RWPE2 (cell line): ENCODE data around the gene APIP.

ENCODE experiments used
- ATAC-seq: fragments of 200-7000 bp; cut with Tn5 transposase; 3 replicates; pipeline ENCODE4 v1.9.1; 2021; ENCODE audit warnings: low read depth
- DNase-seq: peaks from one replicate; pipeline ENCODE4 v3.0.0-alpha.2; 2020; ENCODE audit warnings: low spot score
- H3K27ac ChIP-seq: fragments of 450-650 bp; 2 replicates; pipeline ENCODE4 v1.5.1; 2017; ENCODE audit warnings: mild to moderate bottlenecking; ENCODE audit not compliant: poor library complexity, severe bottlenecking
- H3K27me3 ChIP-seq: fragments of 250-450 bp; sonication (Bioruptor Pico); 2 replicates; pipeline ENCODE4 v1.5.1; 2021; ENCODE audit warnings: mild to moderate bottlenecking, moderate library complexity; ENCODE audit not compliant: insufficient read depth, poor library complexity, severe bottlenecking
- H3K36me3 ChIP-seq: fragments of 250-450 bp; sonication (Bioruptor Pico); 2 replicates; pipeline ENCODE4 v1.5.1; 2020; ENCODE audit warnings: low read depth, mild to moderate bottlenecking, moderate library complexity
- H3K4me1 ChIP-seq: fragments of 250-450 bp; sonication (Bioruptor Pico); 2 replicates; pipeline ENCODE4 v1.5.1; 2021; ENCODE audit warnings: mild to moderate bottlenecking, moderate library complexity; ENCODE audit not compliant: insufficient read depth, poor library complexity, severe bottlenecking
- H3K4me3 ChIP-seq: fragments of 250-450 bp; sonication (Bioruptor Pico); 2 replicates; pipeline ENCODE4 v1.5.1; 2021; ENCODE audit warnings: mild to moderate bottlenecking, moderate library complexity; ENCODE audit not compliant: severe bottlenecking
- H3K9me3 ChIP-seq: fragments of 250-450 bp; sonication (Bioruptor Pico); 2 replicates; pipeline ENCODE4 v1.5.1; 2021; ENCODE audit warnings: mild to moderate bottlenecking, moderate library complexity; ENCODE audit not compliant: severe bottlenecking
- TF ChIP-seq, protein P1 (sequence below): fragments of 450-650 bp; IDR thresholded peaks from one replicate; pipeline ENCODE4 v1.5.1; 2017; ENCODE audit warnings: mild to moderate bottlenecking, moderate library complexity; ENCODE audit not compliant: poor library complexity, severe bottlenecking

APIP gene

DNA sequence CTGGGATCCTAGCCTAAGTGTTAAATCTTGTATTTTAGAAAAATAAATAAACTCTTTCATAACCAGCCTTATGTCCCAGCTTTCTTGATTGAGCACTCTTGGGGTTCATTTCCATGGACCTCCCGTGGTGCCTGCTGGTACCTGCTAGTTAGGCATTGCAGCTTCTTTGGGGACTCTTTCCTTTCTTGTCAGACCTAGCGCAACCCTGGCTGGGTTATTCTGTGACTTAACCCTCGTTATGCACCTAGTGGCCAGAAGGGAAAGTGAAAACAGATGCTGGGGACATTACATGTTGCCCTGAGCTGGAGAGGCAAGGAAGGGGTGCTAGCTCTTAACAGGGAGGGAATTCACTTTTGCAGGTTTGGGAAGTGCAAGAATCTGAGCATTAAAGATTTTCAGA is 46.8 kb downstream of the APIP start:
- DNase-seq (no peak), ATAC-seq (no peak)
- Histone ChIP-seq H3K4me1 (no peaks in the 10 kb centered on the region), H3K27me3 (no peaks in the 10 kb centered on the region), H3K27ac (no peak overlapping the region), H3K9me3 (no peaks in the 10 kb centered on the region), H3K4me3 (no peak overlapping the region), H3K36me3 (no peaks in the 10 kb centered on the region)
- TF ChIP-seq, protein P1, sequence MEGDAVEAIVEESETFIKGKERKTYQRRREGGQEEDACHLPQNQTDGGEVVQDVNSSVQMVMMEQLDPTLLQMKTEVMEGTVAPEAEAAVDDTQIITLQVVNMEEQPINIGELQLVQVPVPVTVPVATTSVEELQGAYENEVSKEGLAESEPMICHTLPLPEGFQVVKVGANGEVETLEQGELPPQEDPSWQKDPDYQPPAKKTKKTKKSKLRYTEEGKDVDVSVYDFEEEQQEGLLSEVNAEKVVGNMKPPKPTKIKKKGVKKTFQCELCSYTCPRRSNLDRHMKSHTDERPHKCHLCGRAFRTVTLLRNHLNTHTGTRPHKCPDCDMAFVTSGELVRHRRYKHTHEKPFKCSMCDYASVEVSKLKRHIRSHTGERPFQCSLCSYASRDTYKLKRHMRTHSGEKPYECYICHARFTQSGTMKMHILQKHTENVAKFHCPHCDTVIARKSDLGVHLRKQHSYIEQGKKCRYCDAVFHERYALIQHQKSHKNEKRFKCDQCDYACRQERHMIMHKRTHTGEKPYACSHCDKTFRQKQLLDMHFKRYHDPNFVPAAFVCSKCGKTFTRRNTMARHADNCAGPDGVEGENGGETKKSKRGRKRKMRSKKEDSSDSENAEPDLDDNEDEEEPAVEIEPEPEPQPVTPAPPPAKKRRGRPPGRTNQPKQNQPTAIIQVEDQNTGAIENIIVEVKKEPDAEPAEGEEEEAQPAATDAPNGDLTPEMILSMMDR: peak; percentile 7

DNA sequence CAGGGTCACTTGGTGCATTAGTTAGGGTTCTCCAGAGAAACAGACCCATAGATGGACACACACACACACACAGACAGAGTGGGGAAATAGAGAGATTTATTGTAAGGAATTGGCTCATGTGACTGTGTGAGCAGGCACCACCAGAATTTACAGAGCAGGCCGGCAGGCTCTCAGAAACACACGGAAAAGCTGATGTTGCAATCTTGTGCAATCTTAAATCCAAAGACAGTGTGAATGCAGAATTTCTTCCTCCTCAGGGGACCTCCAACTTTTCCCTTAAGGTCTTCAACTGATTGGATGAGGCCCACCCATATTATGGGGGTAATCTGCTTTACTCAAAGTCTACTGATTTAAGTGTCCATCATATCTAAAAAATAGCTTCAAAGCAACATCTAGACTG is 49.8 kb downstream of the APIP start:
- TF ChIP-seq, protein P1: no peak
- no peak for DNase-seq
- Histone ChIP-seq H3K36me3 (no peaks in the 10 kb centered on the region), H3K4me1 (no peaks in the 10 kb centered on the region), H3K27me3 (no peaks in the 10 kb centered on the region), H3K9me3 (no peaks in the 10 kb centered on the region), H3K27ac (no peak overlapping the region), H3K4me3 (no peak overlapping the region)
- no peak for ATAC-seq

DNA sequence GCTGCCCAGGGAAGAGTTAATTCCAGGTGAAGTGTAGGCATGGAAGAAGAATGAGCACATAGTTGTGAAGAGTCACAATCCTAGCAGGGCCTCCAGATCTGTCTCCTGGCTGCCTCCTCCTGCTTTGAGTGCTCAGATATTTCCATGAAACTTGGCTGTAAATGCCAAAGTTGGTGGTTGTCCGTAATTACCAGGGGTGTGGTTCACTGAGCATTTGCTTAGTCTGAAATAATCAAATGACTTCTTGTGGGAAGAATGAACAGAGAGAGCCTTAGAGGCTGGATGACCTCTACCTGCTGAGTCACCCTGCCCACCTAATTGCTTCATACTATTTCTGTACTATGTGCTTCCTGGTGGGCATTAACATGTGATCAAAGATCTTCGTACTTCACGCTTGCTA is 50.9 kb downstream of the APIP start:
- H3K27me3 ChIP-seq: no peaks in the 10 kb centered on the region
- no peaks in the 10 kb centered on the region for H3K36me3 ChIP-seq
- ATAC-seq (no peak), DNase-seq (no peak)
- no peaks in the 10 kb centered on the region for H3K9me3 ChIP-seq
- H3K27ac ChIP-seq: no peak overlapping the region
- TF ChIP-seq, protein P1: no peak
- H3K4me1 ChIP-seq: no peaks in the 10 kb centered on the region
- H3K4me3 ChIP-seq: no peak overlapping the region

DNA sequence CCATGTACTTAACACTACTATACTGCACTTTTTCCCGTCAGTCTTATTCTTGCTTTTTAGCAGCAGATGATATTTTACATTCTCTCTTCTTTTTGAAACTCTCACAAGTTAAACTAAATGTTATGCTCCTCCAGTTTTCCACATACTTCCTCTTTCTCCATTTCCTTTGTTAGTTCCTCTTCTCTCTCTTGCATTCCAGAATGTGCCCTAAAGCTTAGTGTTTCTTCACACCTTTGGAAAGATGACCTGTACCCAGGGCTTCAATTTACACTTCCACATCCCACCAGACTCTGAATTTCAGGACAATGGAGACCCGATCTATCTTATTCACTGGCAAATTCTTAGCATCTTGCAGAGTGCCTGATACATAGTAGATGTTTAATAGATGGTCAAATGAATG is 51.8 kb downstream of the APIP start:
- Histone ChIP-seq H3K27ac (no peak overlapping the region), H3K4me3 (no peak overlapping the region), H3K4me1 (peaks cover 3% of the 10 kb centered on the region), H3K36me3 (no peaks in the 10 kb centered on the region), H3K9me3 (no peaks in the 10 kb centered on the region), H3K27me3 (no peaks in the 10 kb centered on the region)
- DNase-seq (no peak), ATAC-seq (no peak)
- TF ChIP-seq, protein P1: no peak

DNA sequence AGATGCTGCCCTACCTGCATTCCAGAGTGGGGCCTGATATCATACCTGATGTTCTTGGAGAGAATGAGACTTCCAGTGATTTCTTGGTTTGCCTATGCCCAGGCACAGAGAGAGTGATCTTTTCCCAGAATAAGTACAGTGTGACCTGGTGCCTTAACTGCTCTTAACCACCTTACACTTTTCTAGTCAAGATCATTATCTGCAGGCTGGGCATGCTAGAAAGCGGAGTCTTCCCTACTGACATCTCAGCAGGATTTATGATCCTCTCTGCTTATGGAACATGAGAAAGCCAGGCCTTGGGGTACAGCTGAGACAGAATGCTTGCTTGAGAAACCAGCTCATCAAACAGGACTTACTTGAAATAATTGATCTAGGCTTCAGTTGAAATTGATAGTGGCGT is 53.1 kb downstream of the APIP start:
- H3K27ac ChIP-seq: no peak overlapping the region
- no peaks in the 10 kb centered on the region for H3K9me3 ChIP-seq
- no peak for DNase-seq
- no peaks in the 10 kb centered on the region for H3K36me3 ChIP-seq
- no peaks in the 10 kb centered on the region for H3K27me3 ChIP-seq
- ATAC-seq: no peak
- peaks cover 6% of the 10 kb centered on the region for H3K4me1 ChIP-seq
- TF ChIP-seq, protein P1: no peak
- no peak overlapping the region for H3K4me3 ChIP-seq
